Measurements from ENCODE around the gene TNNI3. TPM values are rescaled to one million over a fixed set of nuclear protein-coding genes. Genes with fewer than 3 reads are reported as not detected.

TNNI3 gene
- total RNA-seq, 1 donor from 2014 or later = 6.0 TPM

DNA sequence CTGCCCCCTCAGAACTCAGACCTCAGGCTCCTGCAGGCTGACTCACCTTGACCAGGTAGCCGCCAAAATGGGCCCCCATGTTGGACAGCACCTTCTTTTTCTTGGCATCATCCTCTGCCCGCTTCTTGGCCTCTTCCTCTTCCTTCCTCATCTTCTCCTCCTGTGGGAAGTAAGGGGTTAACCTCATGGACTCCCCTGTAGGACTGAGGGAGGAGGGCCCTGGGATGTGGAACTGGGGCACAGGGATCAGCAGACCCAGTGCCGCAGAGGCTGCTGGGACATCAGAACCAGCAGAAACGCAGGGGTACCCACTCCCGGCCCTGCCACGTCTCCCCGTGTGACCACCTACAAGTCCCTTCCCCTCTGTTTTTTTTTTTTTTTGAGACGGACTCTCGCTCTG, 19.6 kb downstream of the TNNI3 start:
- H3K27me3 Mint-ChIP-seq = peaks cover 12% of the 10 kb centered on the region
- H3K36me3 Mint-ChIP-seq (ENCODE audit: insufficient read depth) = no peaks in the 10 kb centered on the region
- no peak overlapping the region for H3K27ac Mint-ChIP-seq
- peaks cover 2% of the 10 kb centered on the region for H3K4me1 Mint-ChIP-seq (ENCODE audit: low read depth)
- TF ChIP-seq, protein P1, sequence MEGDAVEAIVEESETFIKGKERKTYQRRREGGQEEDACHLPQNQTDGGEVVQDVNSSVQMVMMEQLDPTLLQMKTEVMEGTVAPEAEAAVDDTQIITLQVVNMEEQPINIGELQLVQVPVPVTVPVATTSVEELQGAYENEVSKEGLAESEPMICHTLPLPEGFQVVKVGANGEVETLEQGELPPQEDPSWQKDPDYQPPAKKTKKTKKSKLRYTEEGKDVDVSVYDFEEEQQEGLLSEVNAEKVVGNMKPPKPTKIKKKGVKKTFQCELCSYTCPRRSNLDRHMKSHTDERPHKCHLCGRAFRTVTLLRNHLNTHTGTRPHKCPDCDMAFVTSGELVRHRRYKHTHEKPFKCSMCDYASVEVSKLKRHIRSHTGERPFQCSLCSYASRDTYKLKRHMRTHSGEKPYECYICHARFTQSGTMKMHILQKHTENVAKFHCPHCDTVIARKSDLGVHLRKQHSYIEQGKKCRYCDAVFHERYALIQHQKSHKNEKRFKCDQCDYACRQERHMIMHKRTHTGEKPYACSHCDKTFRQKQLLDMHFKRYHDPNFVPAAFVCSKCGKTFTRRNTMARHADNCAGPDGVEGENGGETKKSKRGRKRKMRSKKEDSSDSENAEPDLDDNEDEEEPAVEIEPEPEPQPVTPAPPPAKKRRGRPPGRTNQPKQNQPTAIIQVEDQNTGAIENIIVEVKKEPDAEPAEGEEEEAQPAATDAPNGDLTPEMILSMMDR (IDR thresholded peaks at IDR 0.05; ENCODE audit: unreplicated experiment) = no peak
- no peak for DNase-seq (ENCODE audit: low spot score, unreplicated experiment)
- no peaks in the 10 kb centered on the region for H3K9me3 Mint-ChIP-seq (ENCODE audit: low read depth)
- no peak overlapping the region for H3K4me3 Mint-ChIP-seq (ENCODE audit: low read depth)

DNA sequence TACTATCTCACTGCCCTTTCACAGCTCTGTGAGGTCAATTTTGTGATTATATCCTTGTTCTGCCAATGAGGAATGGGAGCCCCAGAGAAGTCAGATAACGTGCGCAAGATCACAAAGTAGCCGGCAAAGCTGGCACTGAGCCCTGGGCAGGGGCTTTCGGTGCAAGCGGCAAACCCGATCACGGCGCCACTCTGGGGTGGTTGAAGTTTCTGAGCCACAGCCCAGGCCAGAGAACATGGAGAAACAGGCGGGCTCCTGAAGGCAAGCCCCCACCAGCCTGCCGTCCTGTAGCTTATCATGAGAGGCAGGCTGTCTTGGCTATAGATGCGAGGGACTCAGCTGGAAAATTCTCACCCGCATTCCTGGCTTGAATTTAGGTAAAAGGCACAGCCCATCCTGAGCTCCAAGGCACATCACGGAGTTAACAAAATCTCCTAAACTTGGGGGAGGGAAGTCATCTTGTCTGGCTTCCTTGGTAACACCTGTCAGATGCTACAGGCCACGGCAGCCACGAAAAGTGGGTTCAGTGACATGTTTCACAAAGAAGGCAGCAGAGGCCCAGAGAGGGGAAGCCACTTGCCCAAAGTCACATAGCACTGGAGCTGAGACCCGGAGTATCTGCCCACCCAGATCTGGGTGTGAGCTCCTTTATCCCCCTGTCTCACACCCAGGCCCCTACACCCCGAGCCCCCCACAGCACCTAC, 21.0 kb downstream of the TNNI3 start:
- Mint-ChIP-seq H3K27me3 (peaks cover 12% of the 10 kb centered on the region), H3K27ac (no peak overlapping the region), H3K4me1 (ENCODE audit: low read depth) (peaks cover 2% of the 10 kb centered on the region), H3K9me3 (ENCODE audit: low read depth) (no peaks in the 10 kb centered on the region), H3K36me3 (ENCODE audit: insufficient read depth) (no peaks in the 10 kb centered on the region), H3K4me3 (ENCODE audit: low read depth) (no peak overlapping the region)
- TF ChIP-seq, protein P1 (IDR thresholded peaks at IDR 0.05; ENCODE audit: unreplicated experiment) = no peak
- DNase-seq (ENCODE audit: low spot score, unreplicated experiment) = no peak

DNA sequence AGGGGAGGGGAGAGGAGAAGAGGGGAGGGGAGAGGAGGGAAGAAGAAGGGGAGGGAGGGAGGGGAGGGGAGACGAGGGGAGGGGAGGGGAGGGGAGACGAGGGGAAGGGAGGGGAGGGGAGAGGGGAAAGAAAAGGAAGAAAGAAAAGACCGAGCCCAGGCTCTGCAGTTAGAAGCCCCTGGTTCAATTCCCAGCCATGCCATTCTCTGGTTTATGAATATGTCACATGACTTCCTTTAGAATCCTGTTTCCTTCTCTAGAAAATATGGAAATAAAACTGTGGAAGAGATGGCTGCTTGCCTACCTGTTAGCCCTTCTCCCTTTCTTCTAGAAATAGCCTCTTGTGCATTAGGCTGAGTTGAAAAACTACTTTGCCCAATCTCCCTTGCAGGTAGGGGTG, 22.8 kb downstream of the TNNI3 start:
- Mint-ChIP-seq H3K27me3 (peaks cover 14% of the 10 kb centered on the region), H3K27ac (no peak overlapping the region), H3K36me3 (ENCODE audit: insufficient read depth) (no peaks in the 10 kb centered on the region), H3K4me1 (ENCODE audit: low read depth) (no peaks in the 10 kb centered on the region), H3K4me3 (ENCODE audit: low read depth) (no peak overlapping the region), H3K9me3 (ENCODE audit: low read depth) (no peaks in the 10 kb centered on the region)
- TF ChIP-seq, protein P1 (IDR thresholded peaks at IDR 0.05; ENCODE audit: unreplicated experiment) = no peak
- no peak for DNase-seq (ENCODE audit: low spot score, unreplicated experiment)

DNA sequence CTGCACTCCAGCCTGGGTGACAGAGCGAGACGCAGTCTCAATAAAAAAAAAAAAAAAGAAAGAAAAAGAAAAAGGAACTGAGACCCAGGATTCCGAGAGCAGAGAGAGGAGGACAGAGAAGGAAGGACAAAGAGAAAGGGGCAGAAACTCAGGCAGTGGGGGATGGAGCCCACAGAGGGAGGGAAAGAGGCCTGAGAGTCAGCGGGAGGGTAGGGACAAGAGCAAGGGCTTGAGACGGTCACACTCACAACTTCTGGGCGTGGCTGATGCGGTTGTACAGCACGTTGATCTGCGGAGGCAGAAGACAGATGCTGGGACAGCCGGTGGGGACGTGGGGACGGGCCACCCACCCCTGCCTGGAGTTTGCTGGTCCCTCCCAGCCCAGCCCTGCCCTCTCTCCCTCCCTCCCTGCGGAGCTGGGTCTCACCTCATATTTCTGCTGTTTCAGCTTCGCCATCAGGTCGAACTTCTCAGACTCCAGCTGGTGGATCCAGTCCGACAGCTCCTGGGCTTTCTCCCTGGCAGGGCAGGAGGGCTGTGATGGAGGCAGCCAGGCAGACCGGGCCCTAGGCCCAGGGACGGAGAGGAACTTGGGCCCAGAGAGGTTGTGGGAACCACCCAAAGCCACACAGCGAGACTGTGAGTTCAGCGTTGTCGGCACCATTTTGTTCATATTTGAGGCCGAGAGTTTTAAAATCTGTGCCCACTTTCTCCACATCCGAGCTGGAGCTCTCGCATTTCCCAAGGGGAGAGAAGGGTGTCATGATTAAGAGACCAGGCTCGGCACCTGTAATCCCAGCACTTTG, 23.7 kb downstream of the TNNI3 start:
- H3K4me3 Mint-ChIP-seq (ENCODE audit: low read depth) = no peak overlapping the region
- no peaks in the 10 kb centered on the region for H3K36me3 Mint-ChIP-seq (ENCODE audit: insufficient read depth)
- no peaks in the 10 kb centered on the region for H3K4me1 Mint-ChIP-seq (ENCODE audit: low read depth)
- H3K9me3 Mint-ChIP-seq (ENCODE audit: low read depth) = no peaks in the 10 kb centered on the region
- DNase-seq (ENCODE audit: low spot score, unreplicated experiment) = no peak
- TF ChIP-seq, protein P1 (IDR thresholded peaks at IDR 0.05; ENCODE audit: unreplicated experiment) = no peak
- peaks cover 20% of the 10 kb centered on the region for H3K27me3 Mint-ChIP-seq
- no peak overlapping the region for H3K27ac Mint-ChIP-seq

DNA sequence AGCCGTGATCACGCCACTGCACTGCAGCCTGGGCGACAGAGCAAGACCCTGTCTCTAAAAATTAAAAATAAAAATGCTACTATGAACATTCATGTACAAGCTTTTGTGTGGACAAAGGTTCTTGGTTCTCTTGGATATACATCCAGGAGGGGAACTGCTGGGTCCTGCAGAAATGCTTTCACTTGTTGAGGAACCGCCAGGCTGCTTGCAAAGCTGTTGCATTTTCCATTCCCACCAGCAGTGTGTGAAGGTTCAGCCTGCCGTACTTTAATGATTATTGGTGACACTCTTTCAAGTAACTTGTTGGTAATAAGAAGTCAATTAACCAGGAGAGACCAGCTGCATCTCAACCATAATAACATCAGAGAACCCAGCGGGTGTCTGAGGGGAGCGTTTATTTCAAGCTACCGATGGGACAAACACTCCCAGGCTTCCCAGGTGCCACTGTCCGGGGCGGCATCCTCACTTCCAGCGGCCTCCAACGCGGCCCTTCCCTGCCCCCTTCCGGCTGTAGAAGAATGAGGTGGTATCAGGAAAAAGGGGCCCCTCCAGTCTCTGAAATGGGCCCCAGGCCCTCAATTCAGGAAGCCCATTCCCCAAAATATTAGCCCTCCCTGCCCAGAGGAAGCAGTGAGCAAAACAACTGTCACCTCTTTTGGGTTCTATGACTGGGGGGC, 24.9 kb downstream of the TNNI3 start:
- no peak overlapping the region for H3K27ac Mint-ChIP-seq
- H3K4me3 Mint-ChIP-seq (ENCODE audit: low read depth) = no peak overlapping the region
- H3K27me3 Mint-ChIP-seq = peaks cover 27% of the 10 kb centered on the region
- TF ChIP-seq, protein P1 (IDR thresholded peaks at IDR 0.05; ENCODE audit: unreplicated experiment) = no peak
- no peaks in the 10 kb centered on the region for H3K4me1 Mint-ChIP-seq (ENCODE audit: low read depth)
- H3K36me3 Mint-ChIP-seq (ENCODE audit: insufficient read depth) = no peaks in the 10 kb centered on the region
- H3K9me3 Mint-ChIP-seq (ENCODE audit: low read depth) = no peaks in the 10 kb centered on the region
- no peak for DNase-seq (ENCODE audit: low spot score, unreplicated experiment)
